Hepatocyte (in vitro differentiated cells): ENCODE results near the gene PREX1.

Experiments used
- CTCF ChIP-seq: fragments of 200-600 bp; sonication (generic); IDR thresholded peaks from 2 replicates; pipeline ENCODE4 v1.5.1; 2016; ENCODE audit warnings: antibody characterized with exemption, mild to moderate bottlenecking; ENCODE audit not compliant: poor library complexity
- EZH2phosphoT487 ChIP-seq: fragments of 200-600 bp; sonication (generic); IDR thresholded peaks from one replicate; pipeline ENCODE4 v1.6.1; 2018; ENCODE audit warnings: antibody characterized with exemption, mild to moderate bottlenecking, low read depth, moderate library complexity; ENCODE audit not compliant: unreplicated experiment, severe bottlenecking

- TF ChIP-seq CTCF = no peak
- TF ChIP-seq EZH2phosphoT487 = no peak
These were observed 190.3 kb downstream of the PREX1 start for GRCh38 chr20:48637461-48637860.
